ENCODE measurements around the gene GALNT18. TPM values are rescaled to one million over a fixed set of nuclear protein-coding genes. Genes with fewer than 3 reads are reported as not detected.

Gene GALNT18
- total and polyA plus RNA-seq, 2 donors, result 21.6 to 33.2 TPM

DNA sequence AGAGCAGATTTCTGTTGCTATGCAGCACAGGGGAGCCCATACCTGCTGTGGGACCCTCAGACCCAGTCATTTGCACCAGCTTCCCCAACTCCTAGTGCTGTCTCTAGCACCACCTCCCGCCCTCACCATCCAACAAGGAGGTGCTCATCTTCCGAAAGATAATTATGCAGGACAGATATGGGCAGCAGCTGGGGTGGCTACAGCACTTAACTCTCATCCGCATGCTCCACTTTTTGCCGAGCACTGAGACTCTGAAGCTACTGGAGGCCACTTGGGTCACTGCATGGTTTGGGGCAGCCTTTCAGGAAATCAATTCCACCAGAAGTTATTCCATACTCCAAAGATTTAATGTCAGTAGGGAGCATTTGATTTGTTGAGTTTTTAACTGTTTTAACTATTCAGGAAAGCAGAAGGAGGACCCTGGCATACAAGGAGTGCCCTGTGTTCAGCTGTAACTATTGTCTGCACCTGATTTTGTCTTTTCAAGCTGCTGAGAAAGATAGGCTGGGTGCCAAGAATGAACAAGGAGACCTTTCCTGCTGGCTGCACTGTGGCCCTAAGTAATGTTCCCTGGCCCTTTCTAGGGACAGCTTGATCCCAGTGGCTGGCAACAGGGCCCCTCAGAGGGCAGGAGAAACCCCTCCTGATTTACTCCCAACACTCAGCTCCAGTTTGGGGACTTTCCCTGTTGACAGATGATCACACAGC lies 201.5 kb downstream of the GALNT18 start:
- Histone ChIP-seq H3K4me3 (ENCODE audit: low read depth, low read length) (no peak overlapping the region), H3K27ac (ENCODE audit: low read depth) (no peak overlapping the region), H3K36me3 (ENCODE audit: insufficient read depth) (no peaks in the 10 kb centered on the region), H3K4me1 (ENCODE audit: insufficient read depth) (no peaks in the 10 kb centered on the region)
- no peak for DNase-seq (ENCODE audit: extremely low spot score)
- 92% methylated on average over 4 of the region's 4 CpGs for WGBS

DNA sequence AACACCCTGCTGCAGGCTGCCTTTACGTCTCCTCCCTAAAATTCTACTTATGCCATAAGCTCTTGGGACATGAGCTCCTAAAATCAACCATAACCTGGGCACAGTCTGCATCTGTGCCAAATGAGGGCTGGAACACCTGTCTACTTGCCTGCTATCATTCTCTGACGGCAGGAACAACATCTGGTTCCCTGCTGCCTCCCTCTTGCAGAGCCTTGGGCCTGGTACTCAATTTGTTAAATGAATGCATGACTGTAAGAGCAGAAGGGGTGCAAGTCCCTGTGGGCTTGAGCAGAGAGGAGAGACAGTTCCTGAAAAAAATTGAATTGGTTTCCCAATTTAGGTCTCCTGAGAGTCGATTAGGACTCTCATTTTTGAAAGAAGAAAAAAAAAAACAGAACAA lies 202.1 kb downstream of the GALNT18 start:
- H3K4me3 ChIP-seq (ENCODE audit: low read depth, low read length), result no peak overlapping the region
- no peaks in the 10 kb centered on the region for H3K4me1 ChIP-seq (ENCODE audit: insufficient read depth)
- 90% methylated on average over 3 of the region's 3 CpGs for whole genome bisulfite sequencing
- no peak for DNase-seq (ENCODE audit: extremely low spot score)
- no peaks in the 10 kb centered on the region for H3K36me3 ChIP-seq (ENCODE audit: insufficient read depth)
- no peak overlapping the region for H3K27ac ChIP-seq (ENCODE audit: low read depth)

DNA sequence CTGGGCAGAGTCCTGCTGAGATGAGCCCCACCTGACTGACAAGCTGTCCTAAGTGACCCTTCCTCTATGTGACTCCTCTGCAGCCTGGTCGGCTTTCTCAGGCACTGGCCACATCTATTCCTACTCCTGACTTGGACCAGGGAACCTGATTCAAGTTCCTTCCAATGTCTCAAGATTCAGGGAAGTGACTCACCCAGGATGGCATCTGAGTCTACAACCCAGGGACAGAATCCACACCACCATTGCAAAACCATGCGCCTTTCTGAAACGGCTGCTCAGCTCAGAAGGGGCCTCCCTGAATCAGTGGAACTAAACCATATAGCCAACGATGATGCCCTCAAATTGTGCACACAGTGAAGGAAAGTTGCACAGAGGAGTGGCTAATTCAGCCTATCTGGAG lies 204.9 kb downstream of the GALNT18 start:
- Histone ChIP-seq H3K4me1 (ENCODE audit: insufficient read depth) (no peaks in the 10 kb centered on the region), H3K27ac (ENCODE audit: low read depth) (no peak overlapping the region), H3K36me3 (ENCODE audit: insufficient read depth) (no peaks in the 10 kb centered on the region), H3K4me3 (ENCODE audit: low read depth, low read length) (no peak overlapping the region)
- WGBS, result 87% methylated on average over 4 of the region's 4 CpGs
- DNase-seq (ENCODE audit: extremely low spot score), result no peak

DNA sequence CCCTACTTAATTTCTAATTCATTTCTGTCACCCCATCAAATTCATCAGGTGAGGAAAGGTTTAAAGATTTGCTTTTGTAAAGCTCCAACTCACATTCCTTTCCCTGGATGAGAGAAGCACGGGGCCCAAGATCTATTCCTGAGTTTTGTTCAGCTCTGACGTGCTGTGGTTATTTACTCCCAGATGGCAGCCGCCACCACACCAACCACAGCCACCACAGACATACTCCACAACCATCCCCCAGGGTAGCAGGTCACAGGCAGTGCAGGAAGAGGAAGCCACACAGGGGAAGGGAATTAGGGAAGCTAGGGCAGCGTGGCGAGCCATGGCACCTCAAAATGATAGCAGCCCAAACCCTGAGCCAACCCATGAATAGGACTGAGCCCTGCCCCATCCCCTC lies 205.3 kb downstream of the GALNT18 start:
- Histone ChIP-seq H3K27ac (ENCODE audit: low read depth) (no peak overlapping the region), H3K36me3 (ENCODE audit: insufficient read depth) (no peaks in the 10 kb centered on the region), H3K4me1 (ENCODE audit: insufficient read depth) (no peaks in the 10 kb centered on the region), H3K4me3 (ENCODE audit: low read depth, low read length) (no peak overlapping the region)
- no peak for DNase-seq (ENCODE audit: extremely low spot score)
- 78% methylated on average over 5 of the region's 5 CpGs for WGBS

DNA sequence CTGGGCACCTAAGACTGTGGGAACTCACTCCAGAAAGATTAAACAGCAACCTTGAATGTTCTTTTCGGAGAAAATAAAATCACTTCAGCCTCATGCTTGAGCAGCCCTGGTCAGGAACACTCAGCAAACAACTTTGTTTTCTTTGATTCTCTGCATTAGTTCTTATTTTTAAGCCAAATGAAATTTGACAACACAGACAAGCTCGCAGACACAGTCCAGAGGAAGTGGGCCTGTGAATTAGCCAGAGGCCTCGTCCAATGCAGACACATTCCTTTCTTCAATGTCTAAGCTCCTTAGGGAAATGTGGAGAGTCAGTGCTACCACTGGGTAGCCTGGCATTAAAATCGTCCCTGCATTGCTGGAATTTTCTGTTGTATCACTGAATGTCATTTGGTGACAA lies 205.9 kb downstream of the GALNT18 start:
- Histone ChIP-seq H3K27ac (ENCODE audit: low read depth) (no peak overlapping the region), H3K36me3 (ENCODE audit: insufficient read depth) (no peaks in the 10 kb centered on the region), H3K4me3 (ENCODE audit: low read depth, low read length) (no peak overlapping the region), H3K4me1 (ENCODE audit: insufficient read depth) (no peaks in the 10 kb centered on the region)
- WGBS, result 48% methylated on average over 4 of the region's 4 CpGs
- no peak for DNase-seq (ENCODE audit: extremely low spot score)

DNA sequence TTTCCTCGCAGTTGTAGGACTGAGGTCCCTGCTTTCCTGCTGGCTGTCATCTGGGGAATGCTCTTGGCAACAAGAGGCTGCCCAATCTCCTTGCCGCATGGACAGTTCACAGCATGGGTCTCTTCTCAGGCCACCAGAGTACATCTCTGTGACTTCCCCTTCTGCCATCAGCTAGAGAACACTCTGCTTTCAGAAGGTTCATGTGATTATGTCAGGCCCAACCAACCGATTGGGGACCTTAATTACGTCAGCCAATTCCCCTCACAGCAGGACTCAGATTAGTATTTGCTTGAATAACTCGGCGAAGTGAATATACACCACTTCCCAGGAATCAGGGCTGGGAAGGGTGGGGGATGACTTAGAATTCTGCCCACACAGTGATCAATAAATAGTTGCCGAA lies 206.8 kb downstream of the GALNT18 start:
- no peak for DNase-seq (ENCODE audit: extremely low spot score)
- Histone ChIP-seq H3K4me3 (ENCODE audit: low read depth, low read length) (no peak overlapping the region), H3K4me1 (ENCODE audit: insufficient read depth) (no peaks in the 10 kb centered on the region), H3K27ac (ENCODE audit: low read depth) (no peak overlapping the region), H3K36me3 (ENCODE audit: insufficient read depth) (no peaks in the 10 kb centered on the region)
- WGBS, result 96% methylated on average over 7 of the region's 7 CpGs

DNA sequence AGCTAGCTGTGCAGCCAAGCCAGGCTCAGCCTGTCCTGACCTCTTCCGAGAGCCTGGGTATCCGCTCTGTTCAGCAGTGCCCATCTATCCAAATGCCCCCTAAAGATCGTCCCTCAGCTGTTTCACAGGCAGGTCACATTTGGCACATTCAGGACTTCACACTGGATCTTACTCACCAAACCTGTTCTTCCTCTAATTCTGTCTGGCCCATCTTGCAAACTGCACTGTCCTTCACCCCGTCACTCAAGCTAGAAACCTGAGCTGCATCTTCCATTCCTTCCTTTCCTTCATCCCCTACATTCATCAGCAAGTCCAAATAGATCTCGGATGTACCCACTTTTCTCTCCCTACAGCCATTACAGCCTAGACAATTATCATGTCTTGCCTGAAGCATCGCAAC lies 208.0 kb downstream of the GALNT18 start:
- Histone ChIP-seq H3K4me3 (ENCODE audit: low read depth, low read length) (no peak overlapping the region), H3K4me1 (ENCODE audit: insufficient read depth) (no peaks in the 10 kb centered on the region), H3K36me3 (ENCODE audit: insufficient read depth) (no peaks in the 10 kb centered on the region), H3K27ac (ENCODE audit: low read depth) (no peak overlapping the region)
- DNase-seq (ENCODE audit: extremely low spot score), result no peak
- WGBS, result 96% methylated on average over 6 of the region's 6 CpGs

DNA sequence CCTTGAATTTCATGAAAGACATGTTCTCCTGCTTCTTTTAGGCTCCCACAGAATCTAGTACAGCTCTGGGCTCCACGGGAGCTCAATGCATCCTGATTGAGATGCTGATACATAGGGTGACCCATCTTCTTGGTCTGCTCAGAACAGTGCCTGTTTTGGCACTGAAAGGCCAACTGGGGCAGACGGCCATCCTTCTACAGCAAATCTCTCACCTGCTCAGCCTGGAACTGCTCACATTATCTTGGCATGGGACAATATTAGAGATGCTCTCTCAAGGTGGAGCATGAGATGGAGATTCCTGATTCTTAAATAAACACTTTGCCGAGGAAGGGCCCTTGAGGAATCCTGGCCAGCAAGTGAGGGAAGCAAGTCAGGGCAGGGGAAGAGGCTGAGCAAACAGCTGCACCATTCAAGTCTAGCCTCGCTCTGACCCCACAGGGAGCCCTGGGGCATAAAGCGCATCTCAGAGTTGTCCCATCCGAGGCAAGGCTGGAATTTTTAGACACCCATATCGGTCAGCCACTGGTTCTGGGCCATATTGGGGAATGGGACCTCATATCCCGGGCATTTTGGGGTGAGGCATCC lies 210.3 kb downstream of the GALNT18 start:
- DNase-seq (ENCODE audit: extremely low spot score), result no peak
- no peaks in the 10 kb centered on the region for H3K4me1 ChIP-seq (ENCODE audit: insufficient read depth)
- no peak overlapping the region for H3K27ac ChIP-seq (ENCODE audit: low read depth)
- WGBS, result 88% methylated on average over 8 of the region's 8 CpGs
- H3K36me3 ChIP-seq (ENCODE audit: insufficient read depth), result no peaks in the 10 kb centered on the region
- no peak overlapping the region for H3K4me3 ChIP-seq (ENCODE audit: low read depth, low read length)

DNA sequence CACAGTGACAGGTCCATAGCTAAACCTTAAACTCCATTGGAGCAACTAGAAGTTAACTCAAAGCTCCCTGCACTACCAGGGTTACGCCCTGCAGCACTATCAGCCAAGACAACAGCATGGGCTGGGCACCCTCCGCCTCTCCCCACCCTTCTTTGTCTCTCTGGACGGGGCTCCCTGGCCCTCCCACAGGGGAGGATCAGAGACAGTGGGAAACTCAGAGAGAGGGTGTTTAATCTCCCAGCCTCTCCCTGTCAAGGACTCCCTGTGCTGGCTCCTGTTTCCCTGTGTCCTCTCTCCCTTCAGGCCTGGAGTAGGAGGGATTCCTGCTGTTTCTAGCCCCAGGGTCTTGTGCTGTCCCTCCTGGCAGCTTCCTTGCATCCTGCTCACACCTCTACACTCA lies 211.9 kb downstream of the GALNT18 start:
- Histone ChIP-seq H3K36me3 (ENCODE audit: insufficient read depth) (no peaks in the 10 kb centered on the region), H3K4me3 (ENCODE audit: low read depth, low read length) (no peak overlapping the region), H3K27ac (ENCODE audit: low read depth) (no peak overlapping the region), H3K4me1 (ENCODE audit: insufficient read depth) (no peaks in the 10 kb centered on the region)
- DNase-seq (ENCODE audit: extremely low spot score), result no peak
- 50% methylated on average over 3 of the region's 3 CpGs for WGBS

DNA sequence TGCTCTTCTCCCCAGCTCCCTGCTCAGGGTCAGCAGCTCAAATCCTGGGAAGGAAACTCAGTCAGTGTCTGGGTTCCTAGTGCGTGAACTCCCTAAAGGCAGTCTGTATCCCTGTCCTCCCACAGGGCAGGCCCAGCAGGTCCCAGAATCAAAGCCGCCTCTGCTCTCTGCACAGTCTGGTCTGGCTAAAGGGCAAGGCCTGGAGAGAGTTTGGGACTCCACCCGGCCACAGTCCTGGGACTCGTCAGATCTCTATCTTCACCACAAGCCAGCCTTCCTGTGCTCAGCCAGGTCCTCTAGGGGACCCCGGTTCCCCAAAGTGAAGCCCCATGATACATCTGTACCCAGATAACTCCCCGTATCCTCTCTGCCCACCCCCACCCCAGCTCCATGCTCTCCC lies 212.6 kb downstream of the GALNT18 start:
- WGBS, result 69% methylated on average over 6 of the region's 6 CpGs
- no peaks in the 10 kb centered on the region for H3K36me3 ChIP-seq (ENCODE audit: insufficient read depth)
- no peak overlapping the region for H3K27ac ChIP-seq (ENCODE audit: low read depth)

DNA sequence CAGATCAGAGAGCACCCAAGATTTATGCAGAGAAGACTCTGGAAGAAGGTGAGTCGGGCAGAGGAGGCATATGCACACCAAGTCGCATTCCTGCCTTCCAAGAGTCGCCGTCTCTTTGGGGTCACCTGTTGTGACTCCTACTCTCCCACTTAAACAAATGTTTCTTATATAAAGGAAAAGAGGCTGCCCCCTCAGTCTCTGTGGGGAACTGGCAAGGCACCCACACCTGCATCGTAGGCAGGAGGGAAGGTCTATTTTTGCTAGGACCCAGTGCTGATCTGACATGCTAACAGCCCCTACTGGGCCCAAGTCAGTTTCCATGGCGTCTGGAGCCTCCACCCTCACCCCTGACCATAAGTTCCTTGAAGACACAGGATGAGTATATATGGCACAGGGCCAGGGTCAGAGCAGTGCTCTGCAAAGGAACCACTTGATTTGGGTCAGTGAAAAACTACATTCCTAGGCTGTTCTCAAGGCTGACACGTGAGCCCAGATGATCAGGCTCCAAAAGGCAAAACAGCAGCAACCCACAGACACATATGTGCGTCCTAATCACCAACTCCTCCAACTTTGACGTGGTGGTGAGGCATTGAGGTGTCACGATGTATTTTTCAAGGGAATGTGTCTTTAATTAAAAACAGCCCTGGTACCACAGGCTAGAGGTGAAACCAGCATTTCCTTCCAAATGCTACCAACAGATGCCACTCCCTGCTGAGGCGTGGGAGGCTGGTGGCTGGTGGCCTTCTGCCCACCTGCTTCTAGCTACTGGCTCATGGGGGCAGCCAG lies 213.2 kb downstream of the GALNT18 start:
- H3K4me1 ChIP-seq (ENCODE audit: insufficient read depth), result no peaks in the 10 kb centered on the region

More for the DNA sequence above, 212.6 kb downstream of the GALNT18 start:
- no peak for DNase-seq (ENCODE audit: extremely low spot score)
- H3K4me1 ChIP-seq (ENCODE audit: insufficient read depth), result no peaks in the 10 kb centered on the region
- no peak overlapping the region for H3K4me3 ChIP-seq (ENCODE audit: low read depth, low read length)

DNA sequence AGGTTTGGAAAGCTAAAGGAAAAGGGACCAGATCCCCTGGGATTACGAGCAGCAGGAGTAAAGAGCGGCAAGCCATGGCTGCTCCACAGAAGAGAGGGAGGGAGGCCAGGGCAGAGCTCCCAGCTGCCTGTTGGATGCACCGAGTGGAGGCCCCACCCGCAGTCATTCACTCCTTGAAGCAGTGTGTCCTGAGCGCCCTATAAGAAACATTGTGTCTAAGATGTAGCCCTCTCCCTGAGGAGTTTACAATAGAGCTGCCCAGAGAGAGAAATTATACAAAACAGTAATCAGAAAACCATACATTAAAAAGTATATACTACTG lies 214.1 kb downstream of the GALNT18 start:
- Histone ChIP-seq H3K27ac (ENCODE audit: low read depth) (no peak overlapping the region), H3K4me3 (ENCODE audit: low read depth, low read length) (no peak overlapping the region), H3K36me3 (ENCODE audit: insufficient read depth) (no peaks in the 10 kb centered on the region), H3K4me1 (ENCODE audit: insufficient read depth) (no peaks in the 10 kb centered on the region)
- 40% methylated on average over 5 of the region's 5 CpGs for WGBS
- DNase-seq (ENCODE audit: extremely low spot score), result no peak

More for the DNA sequence above, 213.2 kb downstream of the GALNT18 start:
- Histone ChIP-seq H3K4me3 (ENCODE audit: low read depth, low read length) (no peak overlapping the region), H3K27ac (ENCODE audit: low read depth) (no peak overlapping the region), H3K36me3 (ENCODE audit: insufficient read depth) (no peaks in the 10 kb centered on the region)
- DNase-seq (ENCODE audit: extremely low spot score), result no peak
- 82% methylated on average over 11 of the region's 11 CpGs for WGBS

DNA sequence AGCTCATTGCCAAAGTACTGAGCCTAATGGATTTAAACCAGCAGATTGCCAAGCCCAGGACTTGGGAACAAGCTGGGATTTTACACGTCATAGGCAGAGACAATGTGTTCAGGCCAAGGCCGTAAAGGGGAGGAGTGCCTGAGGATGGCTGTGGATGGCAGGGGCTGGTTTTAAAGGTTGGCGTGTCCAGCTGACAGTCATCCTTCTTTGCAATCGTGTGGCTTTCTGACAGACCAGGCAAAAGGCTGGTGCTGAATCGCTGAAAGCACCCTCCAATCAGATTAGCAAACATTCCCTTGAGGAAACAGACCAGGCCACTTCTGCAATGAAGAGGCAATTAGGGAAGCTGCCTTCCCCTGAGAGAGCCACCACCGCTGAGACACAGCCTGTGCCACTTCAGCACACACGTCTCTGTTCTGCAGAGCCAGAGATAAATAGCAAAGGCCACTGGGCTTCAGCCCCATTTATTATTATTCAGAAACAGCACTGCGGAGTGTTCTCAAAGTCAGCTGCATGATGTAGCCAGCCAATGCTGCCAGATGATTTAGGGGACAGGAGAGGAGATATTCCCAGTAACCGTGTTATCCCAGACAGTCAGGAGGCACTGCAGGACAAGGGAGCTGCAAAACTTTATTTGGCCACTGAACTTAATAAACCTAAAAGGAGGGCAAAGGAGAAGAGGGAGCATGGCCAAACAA lies 214.6 kb downstream of the GALNT18 start:
- DNase-seq (ENCODE audit: extremely low spot score), result no peak
- Histone ChIP-seq H3K4me3 (ENCODE audit: low read depth, low read length) (no peak overlapping the region), H3K36me3 (ENCODE audit: insufficient read depth) (no peaks in the 10 kb centered on the region), H3K27ac (ENCODE audit: low read depth) (no peak overlapping the region), H3K4me1 (ENCODE audit: insufficient read depth) (no peaks in the 10 kb centered on the region)
- WGBS, result 24% methylated on average over 9 of the region's 9 CpGs

DNA sequence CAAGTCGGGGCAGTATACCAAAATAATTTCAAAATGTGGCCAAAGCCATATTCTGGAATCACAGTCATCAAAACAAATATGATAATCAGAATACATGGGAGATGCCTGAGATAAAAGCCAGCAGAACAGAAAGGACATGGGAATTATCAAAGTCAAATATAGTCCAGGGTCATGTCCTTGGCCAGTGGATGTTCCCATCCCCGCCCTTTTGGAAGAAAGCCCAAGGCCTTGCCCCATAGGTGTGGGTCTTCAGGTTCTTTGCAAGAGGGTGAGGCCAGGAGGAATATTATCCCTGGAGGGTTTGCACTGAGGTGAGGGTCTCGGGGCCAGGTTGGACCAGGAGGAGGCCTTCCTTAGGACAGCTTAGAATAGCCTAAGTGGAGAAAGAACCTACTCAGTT lies 215.2 kb downstream of the GALNT18 start:
- Histone ChIP-seq H3K27ac (ENCODE audit: low read depth) (no peak overlapping the region), H3K4me3 (ENCODE audit: low read depth, low read length) (no peak overlapping the region), H3K4me1 (ENCODE audit: insufficient read depth) (no peaks in the 10 kb centered on the region), H3K36me3 (ENCODE audit: insufficient read depth) (no peaks in the 10 kb centered on the region)
- 58% methylated on average over 3 of the region's 3 CpGs for WGBS
- no peak for DNase-seq (ENCODE audit: extremely low spot score)

All from urinary bladder (tissue), 4 donors.